Right lobe of liver (tissue), 4 donors: ENCODE data around the gene CCSER1.

Experiments
- CTCF ChIP-seq, 4 donors: fragments of 200-600 bp in 3 of 4; fragments of 450-650 bp in 1 of 4; IDR thresholded peaks; one replicate each; pipeline versions ENCODE4 v1.5.1 to v1.8.0; 2016 to 2022; ENCODE audit warnings: antibody characterized with exemption in 4 of 4, mild to moderate bottlenecking in 2 of 4
- POLR2A ChIP-seq: fragments of 450-650 bp; IDR thresholded peaks from one replicate; pipeline ENCODE4 v1.6.1; 2017; ENCODE audit warnings: antibody characterized with exemption, mild to moderate bottlenecking
- donor health status: DM: no; HTN: no; CAD: no.
- donor health status: DM: no; HTN: no; CAD: no.
- donor health status: DM: no; HTN: yes; CAD: no.

- TF ChIP-seq CTCF (IDR thresholded peaks at IDR 0.05): no peak
- no peak for TF ChIP-seq POLR2A
These were observed 850.5 kb downstream of the CCSER1 start for GRCh38 chr4:90977726-90978125.
